ENCODE results near the gene EHMT1.

Gene EHMT1

GRCh38 chr9:137752426-137752825, 133.6 kb downstream of the EHMT1 start:
- no peak for ATAC-seq
- no peak for TF ChIP-seq POU6F1 (CRISPR knock-in tag; IDR thresholded peaks at IDR 0.05; ENCODE audit: borderline replicate concordance, low read depth)
- no peak for TF ChIP-seq ZC3H10 (CRISPR knock-in tag; IDR thresholded peaks at IDR 0.05)
- no peak for TF ChIP-seq GLIS3 (CRISPR knock-in tag; IDR thresholded peaks at IDR 0.05)
- no peak for TF ChIP-seq ZFP3 (CRISPR knock-in tag; IDR thresholded peaks at IDR 0.05)

- ATAC-seq: no peak
- no peak for TF ChIP-seq GLIS3 (CRISPR knock-in tag; IDR thresholded peaks at IDR 0.05)
- no peak for TF ChIP-seq ZFP3 (CRISPR knock-in tag; IDR thresholded peaks at IDR 0.05)
- no peak for TF ChIP-seq OSR1 (CRISPR knock-in tag; IDR thresholded peaks at IDR 0.05)
- TF ChIP-seq CSDC2 (CRISPR knock-in tag; IDR thresholded peaks at IDR 0.05): no peak
- no peak for TF ChIP-seq TSHZ2 (CRISPR knock-in tag; IDR thresholded peaks at IDR 0.05)
- TF ChIP-seq BACH2 (CRISPR knock-in tag; IDR thresholded peaks at IDR 0.05; ENCODE audit: borderline replicate concordance): no peak
- no peak for TF ChIP-seq RARB (CRISPR knock-in tag; IDR thresholded peaks at IDR 0.05)
- TF ChIP-seq ESRRG (CRISPR knock-in tag; IDR thresholded peaks at IDR 0.05): no peak
- no peak for TF ChIP-seq SNAI2 (CRISPR knock-in tag; IDR thresholded peaks at IDR 0.05)
These were observed 134.5 kb downstream of the EHMT1 start for GRCh38 chr9:137753192-137753765.

GRCh38 chr9:137755261-137755927, 136.6 kb downstream of the EHMT1 start:
- TF ChIP-seq PATZ1 (CRISPR knock-in tag; IDR thresholded peaks at IDR 0.05; ENCODE audit: borderline replicate concordance): no peak
- ATAC-seq: no peak

- no peak for ATAC-seq
- TF ChIP-seq ZNF565 (CRISPR knock-in tag; conservative IDR thresholded peaks at IDR 0.05; ENCODE audit: low read depth) (no peak), ZFP30 (CRISPR knock-in tag; IDR thresholded peaks at IDR 0.05) (no peak), RARB (CRISPR knock-in tag; IDR thresholded peaks at IDR 0.05) (no peak), ESRRG (CRISPR knock-in tag; IDR thresholded peaks at IDR 0.05) (no peak), TCF4 (CRISPR knock-in tag; IDR thresholded peaks at IDR 0.05; ENCODE audit: borderline replicate concordance) (no peak), POU6F1 (CRISPR knock-in tag; IDR thresholded peaks at IDR 0.05; ENCODE audit: borderline replicate concordance, low read depth) (no peak), ZNF8 (CRISPR knock-in tag; IDR thresholded peaks at IDR 0.05) (no peak), PATZ1 (CRISPR knock-in tag; IDR thresholded peaks at IDR 0.05; ENCODE audit: borderline replicate concordance) (no peak), TSHZ2 (CRISPR knock-in tag; IDR thresholded peaks at IDR 0.05) (no peak), SNAI2 (CRISPR knock-in tag; IDR thresholded peaks at IDR 0.05) (no peak), ZFP3 (CRISPR knock-in tag; IDR thresholded peaks at IDR 0.05) (no peak), ARNTL (CRISPR knock-in tag; IDR thresholded peaks at IDR 0.05; ENCODE audit: borderline replicate concordance, low read depth) (no peak), ZNF70 (CRISPR knock-in tag; IDR thresholded peaks at IDR 0.05) (no peak), BACH2 (CRISPR knock-in tag; IDR thresholded peaks at IDR 0.05; ENCODE audit: borderline replicate concordance) (no peak), CSRNP3 (CRISPR knock-in tag; IDR thresholded peaks at IDR 0.05) (no peak)
These were observed 137.4 kb downstream of the EHMT1 start for GRCh38 chr9:137756045-137756744.
